Fibroblast of skin of back (primary cell): ENCODE results near the gene ARMC5.

Experiments used
- DNase-seq: peaks from one replicate; pipeline ENCODE4 v3.0.0-alpha.2; 2013

Gene ARMC5

DNA sequence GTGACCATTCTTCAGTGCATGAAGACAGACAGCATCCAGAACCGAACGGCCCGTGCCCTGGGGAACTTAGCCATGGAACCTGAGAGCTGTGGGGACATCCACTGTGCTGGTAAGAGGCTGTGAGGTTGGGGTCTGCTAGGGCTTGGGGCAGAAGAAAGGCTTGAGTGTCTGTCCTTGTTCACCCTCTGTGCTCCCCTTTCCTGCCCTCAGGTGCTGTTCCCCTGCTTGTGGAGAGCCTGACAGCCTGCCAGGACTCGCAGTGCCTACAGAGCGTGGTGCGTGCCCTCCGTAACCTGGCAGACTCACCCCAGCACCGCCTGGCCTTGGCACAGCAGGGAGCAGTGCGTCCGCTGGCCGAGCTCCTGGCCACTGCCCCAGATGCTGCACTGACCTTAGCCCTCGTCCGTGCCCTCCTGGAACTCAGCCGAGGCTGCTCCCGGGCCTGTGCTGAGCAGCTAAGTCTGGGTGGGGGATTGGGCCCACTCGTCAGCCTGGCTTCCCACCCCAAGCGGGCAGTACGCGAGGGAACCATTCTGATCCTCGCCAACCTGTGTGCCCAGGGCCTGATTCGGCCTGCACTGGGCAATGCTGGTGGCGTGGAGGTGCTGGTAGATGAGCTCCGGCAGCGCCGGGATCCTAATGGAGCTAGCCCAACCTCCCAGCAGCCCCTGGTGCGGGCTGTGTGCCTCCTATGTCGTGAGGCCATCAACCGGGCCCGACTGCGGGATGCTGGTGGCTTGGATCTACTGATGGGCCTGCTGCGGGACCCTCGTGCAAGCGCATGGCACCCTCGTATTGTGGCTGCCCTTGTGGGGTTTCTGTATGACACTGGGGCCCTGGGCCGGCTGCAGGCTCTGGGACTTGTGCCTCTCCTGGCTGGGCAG lies 2.9 kb downstream of the ARMC5 start:
- DNase-seq: no peak

DNA sequence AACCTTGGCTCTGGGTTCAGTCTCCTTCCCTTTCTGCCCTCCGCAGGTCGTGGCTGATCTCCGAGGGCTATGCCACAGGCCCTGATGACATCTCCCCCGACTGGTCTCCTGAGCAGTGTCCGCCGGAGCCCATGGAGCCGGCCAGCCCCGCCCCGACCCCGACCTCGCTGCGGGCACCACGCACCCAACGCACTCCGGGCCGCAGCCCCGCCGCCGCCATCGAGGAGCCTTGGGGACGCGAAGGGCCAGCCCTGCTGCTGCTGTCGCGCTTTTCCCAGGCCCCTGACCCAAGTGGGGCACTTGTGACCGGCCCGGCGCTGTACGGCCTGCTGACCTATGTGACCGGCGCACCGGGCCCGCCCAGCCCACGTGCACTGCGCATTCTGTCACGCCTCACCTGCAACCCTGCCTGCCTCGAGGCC lies 5.1 kb downstream of the ARMC5 start:
- DNase-seq: no peak

DNA sequence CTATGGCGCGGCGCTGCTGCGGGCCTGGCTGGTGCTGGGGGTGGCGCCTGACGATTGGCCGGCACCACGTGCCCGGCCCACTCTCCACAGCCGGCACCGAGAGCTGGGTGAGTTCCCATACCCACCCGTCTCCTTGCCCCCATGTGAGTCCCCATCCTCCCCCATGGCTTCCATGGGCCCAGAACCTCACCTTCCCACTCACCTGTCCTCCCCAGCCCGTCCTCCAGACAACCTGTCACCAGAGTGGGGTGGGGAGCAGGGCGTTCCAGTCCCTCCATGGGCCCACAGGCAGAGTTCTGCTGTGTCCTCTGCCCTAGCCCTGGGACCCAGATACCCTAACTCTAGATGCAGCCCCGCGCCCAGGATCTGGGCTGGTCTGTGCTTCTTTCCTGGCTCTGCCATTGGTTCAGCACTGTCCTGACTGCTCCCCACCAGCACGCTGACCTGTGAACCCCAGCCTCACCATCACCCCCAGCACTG lies 5.5 kb downstream of the ARMC5 start:
- no peak for DNase-seq

DNA sequence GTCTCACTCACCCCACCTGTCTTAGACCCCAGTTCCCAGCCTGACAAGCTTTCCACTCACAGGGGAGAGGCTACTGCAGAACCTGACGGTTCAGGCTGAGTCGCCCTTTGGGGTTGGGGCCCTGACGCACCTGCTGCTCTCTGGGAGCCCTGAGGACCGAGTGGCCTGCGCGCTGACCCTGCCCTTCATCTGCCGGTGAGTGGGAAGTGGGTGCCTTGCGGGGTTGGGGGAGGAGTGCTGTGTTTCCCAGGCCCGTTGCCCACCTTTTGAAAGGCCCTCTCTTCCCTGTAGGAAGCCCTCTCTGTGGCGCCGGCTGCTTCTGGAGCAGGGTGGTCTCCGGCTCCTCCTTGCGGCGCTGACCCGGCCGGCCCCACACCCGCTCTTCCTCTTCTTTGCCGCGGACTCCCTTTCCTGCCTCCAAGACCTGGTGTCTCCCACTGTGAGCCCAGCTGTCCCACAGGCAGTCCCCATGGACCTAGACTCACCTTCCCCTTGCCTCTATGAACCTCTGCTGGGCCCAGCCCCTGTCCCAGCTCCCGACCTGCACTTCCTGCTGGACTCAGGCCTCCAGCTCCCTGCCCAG lies 6.6 kb downstream of the ARMC5 start:
- no peak for DNase-seq

DNA sequence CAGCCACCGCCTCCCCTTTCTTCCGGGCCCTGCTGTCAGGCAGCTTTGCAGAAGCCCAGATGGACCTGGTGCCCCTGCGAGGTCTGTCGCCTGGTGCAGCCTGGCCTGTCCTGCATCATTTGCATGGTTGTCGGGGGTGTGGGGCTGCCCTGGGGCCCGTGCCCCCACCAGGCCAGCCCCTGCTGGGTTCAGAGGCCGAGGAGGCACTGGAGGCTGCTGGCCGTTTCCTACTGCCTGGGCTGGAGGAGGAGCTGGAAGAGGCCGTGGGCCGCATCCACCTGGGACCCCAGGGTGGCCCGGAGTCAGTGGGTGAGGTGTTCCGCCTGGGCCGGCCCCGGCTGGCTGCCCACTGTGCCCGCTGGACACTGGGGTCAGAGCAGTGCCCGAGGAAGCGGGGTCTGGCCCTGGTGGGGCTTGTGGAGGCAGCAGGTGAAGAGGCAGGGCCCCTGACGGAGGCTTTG lies 7.1 kb downstream of the ARMC5 start:
- no peak for DNase-seq

DNA sequence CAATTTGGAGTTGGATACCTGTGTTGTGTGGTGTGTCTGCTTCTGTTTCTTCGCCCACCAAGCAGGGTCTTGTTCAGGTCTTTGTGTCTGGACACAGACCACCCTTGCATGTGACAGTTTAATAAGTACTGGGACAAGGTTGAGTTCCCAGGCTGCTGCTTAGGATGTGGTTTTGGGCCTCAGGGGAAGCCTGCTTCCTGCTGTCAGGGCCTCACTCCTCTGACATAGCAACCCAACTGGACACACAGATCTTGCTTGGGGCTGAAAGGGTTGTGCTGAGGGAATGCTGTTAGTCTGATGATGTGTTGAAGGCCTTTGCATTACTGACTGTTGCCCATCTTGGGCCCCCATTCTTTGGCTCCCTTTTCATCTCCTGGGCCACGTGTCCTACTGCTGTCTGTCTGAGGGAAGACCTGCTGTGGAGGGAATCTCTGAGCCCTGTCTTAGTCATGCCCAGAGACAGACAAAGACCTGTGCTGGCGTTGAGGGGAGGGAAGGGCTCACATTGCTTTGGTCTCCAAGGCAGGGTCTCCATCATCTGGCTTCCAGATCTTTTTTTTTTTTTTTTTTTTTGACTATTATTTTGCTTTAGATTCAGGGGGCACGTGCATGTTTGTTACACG lies 8.0 kb downstream of the ARMC5 start:
- DNase-seq: peak; percentile 75

DNA sequence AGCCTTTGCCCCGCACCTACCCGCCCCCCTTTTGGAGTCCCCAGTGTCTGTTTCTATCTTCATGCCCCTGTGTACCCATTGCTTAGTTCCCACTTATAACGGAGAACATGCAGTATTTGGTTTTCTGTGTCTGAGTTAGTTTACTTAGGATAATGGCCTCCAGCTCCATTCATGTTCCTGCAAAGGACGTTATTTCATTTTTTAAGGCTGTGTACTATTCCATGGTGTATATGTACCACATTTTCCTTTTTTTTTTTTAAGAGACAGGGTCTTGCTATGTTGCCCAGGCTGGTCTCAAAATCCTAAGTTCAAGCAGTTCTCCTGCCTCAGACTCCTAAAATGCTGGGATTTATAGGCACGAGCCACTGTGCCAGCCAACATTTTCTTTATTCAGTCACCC lies 8.6 kb downstream of the ARMC5 start:
- no peak for DNase-seq

DNA sequence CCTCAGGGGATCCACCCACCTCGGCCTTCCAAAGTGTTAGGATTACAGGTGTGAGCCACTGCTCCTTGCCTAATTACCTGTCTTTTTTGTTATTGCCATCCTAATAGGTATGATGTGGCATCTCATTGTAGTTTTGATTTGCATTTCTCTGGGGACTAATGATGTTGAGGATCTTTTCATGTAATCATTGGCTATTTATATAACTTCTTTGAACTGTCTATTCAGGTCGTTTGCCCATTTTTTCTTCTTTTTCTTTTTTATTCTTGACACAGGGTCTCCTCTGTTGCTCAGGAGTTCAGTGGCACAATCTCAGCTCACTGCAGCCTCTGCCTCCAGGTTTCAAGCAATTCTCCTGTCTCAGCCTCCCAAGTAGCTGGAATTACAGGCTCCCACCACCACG lies 11.3 kb downstream of the ARMC5 start:
- DNase-seq: no peak

DNA sequence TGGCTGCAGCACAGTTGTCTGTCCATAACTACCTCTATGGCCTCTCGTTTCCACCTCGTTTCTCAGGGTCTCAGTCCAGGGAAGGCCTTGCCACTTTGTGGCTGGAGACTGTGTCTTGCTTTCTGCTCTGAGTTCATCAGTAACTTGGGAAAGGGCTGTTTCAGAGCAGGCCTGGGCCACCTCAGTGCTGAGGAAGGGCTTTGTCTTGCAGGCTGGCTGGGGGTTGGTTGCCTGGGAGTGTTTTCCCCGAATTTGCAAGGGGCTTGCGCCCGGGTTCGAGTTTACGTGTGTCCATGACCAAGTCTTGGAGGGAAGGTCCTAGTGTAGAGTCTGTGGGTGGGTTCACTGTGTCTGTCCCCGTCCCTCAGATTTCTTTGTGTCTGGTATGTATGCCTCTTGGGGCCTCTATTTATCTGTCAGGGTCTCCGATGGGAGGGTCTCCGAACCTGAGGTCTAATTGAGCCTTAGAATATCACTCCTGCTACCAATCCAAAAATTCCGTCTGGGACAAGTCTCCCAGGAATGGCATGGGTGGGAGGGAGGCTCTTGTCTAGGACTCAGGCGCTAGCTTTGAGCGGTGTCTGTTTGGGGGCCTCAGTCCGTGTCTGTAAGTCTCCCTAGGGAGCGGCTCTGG lies 12.1 kb downstream of the ARMC5 start:
- no peak for DNase-seq

DNA sequence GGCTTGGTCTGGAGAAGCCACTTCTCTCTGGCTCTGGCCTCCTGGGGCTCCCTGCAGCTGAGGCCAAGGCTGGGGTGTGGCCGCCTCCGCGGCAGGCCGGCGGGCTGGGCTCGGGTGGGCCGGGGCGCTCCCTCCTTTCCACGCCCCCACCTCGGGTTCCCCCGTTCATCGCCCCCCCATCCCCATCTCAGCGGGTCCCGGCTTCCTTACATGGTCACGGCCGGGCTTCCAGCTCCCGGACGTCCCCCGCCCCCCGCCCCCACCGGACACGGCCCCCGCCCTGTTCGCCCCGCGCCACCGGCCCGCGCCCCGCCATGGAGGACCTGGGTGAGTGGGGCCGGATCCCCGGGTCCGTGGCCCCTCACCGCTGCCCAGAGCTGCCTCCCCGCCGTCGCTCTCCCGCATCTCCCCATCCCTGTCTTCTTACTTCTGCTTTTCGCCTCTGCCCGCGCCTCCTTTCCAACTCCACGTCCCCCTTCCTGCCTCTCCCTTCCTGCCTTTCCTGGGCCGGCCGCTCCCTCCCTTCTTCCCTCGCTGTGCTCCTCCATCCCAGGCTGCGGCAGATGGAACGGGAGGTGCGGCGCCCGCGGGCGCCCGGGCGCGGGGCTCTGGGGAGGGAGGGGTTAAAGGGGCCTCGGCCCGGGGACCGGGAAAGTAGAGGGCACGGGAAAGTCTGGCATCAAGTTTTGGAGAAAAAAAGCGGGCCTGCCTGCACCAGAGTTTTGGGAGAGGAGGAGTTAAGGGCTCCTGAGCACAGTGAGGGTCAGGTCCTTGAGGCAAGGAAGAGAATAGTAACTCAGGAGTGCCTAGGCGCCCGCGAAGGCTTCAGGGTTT lies 12.8 kb downstream of the ARMC5 start, which contains the start of gene TGFB1I1:
Gene TGFB1I1, plus strand, starts transcription at position 278 of the 834 bp plus-strand sequence. Its CDS starts 37 bp downstream, at position 315.
- DNase-seq: peak; percentile 95

DNA sequence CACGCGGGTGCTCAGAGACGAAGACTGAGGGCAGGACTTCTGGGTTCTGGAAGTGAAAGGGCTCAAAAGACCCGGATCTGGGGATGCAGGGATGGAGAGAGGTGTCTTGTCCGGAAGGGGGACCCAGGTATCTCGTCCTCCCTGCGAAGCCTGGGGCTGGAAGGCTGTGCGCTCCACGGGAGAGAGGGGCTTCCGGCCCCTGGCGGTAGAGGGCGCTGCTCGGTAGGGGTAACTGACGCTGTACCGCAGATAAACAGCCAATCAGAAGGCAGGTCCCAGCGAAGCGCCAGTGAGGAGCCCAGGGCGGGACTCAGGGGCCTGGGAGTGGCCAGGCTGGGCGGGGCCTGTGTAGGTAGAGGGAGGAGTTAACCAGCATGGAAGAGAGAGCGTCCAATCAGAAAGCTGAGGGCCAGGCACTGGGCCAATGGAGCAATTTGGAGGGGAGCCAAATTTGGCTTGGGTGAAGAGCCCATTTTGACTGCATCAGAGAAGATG lies 13.5 kb downstream of the ARMC5 start:
- peak; percentile 94 for DNase-seq

DNA sequence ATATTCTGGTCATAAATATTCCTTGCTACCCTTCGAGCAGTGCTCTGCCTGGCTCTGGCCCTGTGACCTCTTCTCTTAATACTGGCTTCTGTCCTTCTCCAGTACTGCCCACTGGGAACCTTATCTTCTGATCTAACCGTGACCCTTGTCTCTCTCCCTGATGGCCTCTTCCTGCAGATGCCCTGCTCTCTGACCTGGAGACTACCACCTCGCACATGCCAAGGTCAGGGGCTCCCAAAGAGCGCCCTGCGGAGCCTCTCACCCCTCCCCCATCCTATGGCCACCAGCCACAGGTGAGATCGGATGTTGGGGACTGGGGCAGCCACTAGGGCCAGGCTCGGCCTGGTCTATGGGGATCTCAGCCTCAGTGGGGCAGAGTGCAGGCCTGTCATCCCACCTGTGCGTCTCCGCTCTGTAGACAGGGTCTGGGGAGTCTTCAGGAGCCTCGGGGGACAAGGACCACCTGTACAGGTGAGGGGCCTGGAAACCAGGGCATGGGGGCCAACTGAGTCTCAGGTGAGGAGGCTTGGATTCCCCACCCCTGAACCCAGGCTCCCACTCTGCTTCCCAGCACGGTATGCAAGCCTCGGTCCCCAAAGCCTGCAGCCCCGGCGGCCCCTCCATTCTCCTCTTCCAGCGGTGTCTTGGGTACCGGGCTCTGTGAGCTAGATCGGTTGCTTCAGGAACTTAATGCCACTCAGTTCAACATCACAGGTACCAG lies 14.1 kb downstream of the ARMC5 start:
- no peak for DNase-seq

DNA sequence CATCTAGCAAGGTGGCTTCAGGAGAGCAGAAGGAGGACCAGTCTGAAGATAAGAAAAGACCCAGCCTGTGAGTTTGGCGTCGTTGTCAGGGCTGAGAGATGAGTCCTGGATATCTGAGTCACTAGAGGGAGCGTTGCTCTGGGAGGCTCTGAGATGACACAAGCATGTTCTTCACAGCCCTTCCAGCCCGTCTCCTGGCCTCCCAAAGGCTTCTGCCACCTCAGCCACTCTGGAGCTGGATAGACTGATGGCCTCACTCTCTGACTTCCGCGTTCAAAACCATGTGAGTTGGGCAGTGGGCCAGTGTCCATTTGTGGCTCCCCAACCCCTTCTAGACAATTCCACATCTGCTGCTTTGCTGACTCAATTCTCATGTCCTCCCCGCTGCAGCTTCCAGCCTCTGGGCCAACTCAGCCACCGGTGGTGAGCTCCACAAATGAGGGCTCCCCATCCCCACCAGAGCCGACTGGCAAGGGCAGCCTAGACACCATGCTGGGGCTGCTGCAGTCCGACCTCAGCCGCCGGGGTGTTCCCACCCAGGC lies 14.9 kb downstream of the ARMC5 start:
- DNase-seq: peak; percentile 58

DNA sequence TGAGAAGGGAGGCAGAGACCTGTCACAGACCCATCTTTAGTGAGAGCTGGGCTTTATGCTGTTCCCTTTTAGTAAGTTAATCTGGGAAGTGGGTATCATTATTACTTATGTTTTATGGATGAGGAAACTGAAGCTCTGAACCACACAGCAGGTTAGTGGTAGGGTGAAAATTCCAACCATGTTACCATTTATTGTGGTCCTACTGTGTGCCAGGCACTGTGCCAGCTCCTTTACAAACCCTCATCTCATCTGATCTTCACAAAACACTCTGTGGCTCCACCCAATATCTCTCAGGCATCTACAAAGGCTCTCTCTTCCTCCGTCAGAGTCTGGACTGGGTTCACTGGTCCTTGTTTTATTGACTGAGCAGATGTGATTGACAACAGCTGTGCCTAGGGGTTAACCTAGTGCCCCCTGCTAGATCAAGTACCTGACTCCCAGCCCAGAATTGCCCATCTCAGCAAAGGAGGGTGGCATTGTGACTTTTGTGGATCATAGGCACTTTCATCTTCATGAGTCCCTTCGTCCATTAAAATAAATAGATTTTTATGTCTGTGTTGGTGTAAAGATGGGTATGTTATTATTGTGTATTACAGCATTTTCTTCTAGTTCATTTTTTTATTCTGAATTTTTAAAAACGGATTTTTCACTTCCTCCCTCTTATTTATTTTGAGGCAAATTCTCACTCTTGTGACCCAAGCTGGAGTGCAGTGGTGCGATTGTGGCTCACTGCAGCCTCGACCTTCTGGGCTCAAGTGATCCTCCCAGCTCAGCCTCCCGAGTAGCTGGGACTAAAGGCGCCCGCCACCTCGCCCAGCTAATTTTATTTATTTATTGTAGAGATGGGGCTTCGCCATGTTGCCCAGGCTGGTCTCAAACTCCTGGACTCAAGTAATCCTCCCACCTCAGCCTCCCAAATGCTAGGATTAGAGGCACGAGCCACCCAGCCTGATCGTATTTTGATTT lies 15.8 kb downstream of the ARMC5 start:
- DNase-seq: no peak

DNA sequence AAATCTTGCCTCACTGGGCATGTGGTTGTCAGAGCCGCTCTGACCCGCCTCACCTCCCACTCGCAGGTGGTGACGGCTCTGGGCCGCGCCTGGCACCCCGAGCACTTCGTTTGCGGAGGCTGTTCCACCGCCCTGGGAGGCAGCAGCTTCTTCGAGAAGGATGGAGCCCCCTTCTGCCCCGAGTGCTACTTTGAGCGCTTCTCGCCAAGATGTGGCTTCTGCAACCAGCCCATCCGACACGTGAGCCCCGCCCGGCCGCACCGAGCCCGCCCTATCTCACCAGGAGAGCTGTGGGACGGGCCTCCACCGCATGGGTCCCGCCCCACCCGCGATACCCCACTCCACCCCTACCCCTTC lies 16.6 kb downstream of the ARMC5 start:
- no peak for DNase-seq

DNA sequence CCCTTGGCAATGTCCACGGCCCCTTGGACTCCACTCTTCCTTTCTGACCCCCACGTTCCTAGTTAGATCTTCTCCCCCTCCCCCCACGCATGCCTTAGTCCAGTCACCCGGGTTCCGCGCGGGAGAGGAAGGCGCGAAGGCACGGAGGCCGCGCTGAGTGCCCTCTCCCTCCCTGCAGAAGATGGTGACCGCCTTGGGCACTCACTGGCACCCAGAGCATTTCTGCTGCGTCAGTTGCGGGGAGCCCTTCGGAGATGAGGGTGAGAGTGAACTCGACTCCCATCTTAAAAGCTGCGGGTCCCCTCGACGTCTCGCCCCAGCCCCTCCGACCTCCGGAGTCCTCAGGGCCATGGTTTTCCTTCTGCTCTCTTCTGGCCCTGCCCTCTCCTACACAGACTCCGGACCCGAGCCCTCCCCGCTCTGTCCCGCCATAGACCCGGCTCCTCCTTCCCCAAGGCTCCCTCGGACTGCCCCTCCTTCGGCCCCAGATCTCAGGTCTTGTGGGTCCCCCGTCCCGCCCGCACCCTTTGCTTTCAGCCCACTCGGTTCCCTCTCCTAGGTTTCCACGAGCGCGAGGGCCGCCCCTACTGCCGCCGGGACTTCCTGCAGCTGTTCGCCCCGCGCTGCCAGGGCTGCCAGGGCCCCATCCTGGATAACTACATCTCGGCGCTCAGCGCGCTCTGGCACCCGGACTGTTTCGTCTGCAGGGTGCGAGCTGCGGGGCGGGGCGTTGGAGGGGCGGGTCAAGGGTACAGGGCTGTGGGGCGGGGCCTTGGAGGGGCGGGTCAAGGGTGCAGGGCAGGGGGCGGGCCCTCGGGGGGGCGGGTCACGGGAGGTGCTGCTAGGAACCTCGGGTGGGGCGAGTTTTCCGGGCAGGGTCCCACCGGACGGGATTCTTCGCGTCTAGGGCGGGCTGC lies 17.3 kb downstream of the ARMC5 start:
- no peak for DNase-seq

DNA sequence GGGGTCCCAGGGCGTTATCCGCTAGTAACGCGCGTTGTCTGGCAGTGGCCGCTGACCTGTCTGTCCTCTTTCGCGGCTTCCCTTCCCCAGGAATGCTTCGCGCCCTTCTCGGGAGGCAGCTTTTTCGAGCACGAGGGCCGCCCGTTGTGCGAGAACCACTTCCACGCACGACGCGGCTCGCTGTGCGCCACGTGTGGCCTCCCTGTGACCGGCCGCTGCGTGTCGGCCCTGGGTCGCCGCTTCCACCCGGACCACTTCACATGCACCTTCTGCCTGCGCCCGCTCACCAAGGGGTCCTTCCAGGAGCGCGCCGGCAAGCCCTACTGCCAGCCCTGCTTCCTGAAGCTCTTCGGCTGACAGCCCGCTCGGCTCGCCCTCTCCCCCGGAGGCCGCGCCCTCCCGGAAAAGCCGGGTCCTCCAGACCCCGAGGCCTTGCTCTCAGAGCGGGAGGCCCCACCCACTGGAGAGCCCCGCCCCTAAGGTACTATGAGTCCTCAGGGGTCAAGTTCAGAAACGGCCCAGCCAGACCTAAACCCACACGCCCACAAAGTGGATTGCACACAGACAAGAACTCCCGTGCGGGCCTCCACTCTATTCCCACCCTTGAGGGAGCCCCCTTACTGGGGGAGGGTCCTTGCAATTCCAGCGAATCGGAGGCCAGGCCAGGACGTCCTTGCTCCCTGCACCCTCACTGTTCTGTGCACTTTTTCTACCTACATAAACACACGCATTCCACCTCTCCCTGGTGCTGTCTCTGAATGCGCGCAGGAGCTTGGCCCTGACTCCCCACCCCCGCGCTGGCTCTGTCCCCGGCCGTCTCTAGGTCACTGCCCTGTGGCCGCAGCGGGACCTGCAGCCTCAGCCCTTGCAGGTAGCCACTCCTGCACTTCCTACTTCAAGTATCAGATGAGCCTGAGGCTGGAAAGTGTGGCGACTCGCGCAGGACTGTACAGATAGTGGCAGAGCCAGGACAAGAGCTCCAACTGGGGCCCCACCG lies 18.2 kb downstream of the ARMC5 start:
- DNase-seq: no peak
